Vagina (tissue), 2 donors: Measurements from ENCODE around the gene ZNF488.

Experiments used
- CTCF ChIP-seq, 3 experiments: fragments of 450-650 bp in 2 of 3; fragments of 200-600 bp in 1 of 3; sonication (generic) in 1 of 3; IDR thresholded peaks; one replicate each; pipeline ENCODE4 v1.5.1; 2017 to 2019; ENCODE audit warnings: antibody characterized with exemption in 3 of 3, mild to moderate bottlenecking in 2 of 3, moderate library complexity in 2 of 3
- POLR2A ChIP-seq, 2 donors: fragments of 450-650 bp; IDR thresholded peaks; one replicate each; pipeline ENCODE4 v1.6.1; 2017; ENCODE audit warnings: antibody characterized with exemption in 2 of 2, mild to moderate bottlenecking in 2 of 2, moderate library complexity in 2 of 2
- POLR2AphosphoS5 ChIP-seq, 2 donors: sonication (generic); formaldehyde crosslinking; IDR thresholded peaks; one replicate each; pipeline ENCODE4 v1.9.0; 2017; ENCODE audit warnings: antibody characterized with exemption in 2 of 2, mild to moderate bottlenecking in 2 of 2, low read depth in 1 of 2; ENCODE audit not compliant: insufficient read depth in 1 of 2

GRCh38 chr10:47333532-47333931, 50.6 kb downstream of the ZNF488 start:
- no peak for TF ChIP-seq CTCF (IDR thresholded peaks at IDR 0.05)
- no peak for TF ChIP-seq POLR2A (IDR thresholded peaks at IDR 0.05)
- no peak for TF ChIP-seq POLR2AphosphoS5 (IDR thresholded peaks at IDR 0.05; ENCODE audit: insufficient read depth in 1 of 2, low read depth in 1 of 2)
